Keratinocyte (primary cell): Measurements from ENCODE around the gene HNRNPUL2. TPM values are rescaled to one million over a fixed set of nuclear protein-coding genes. Genes with fewer than 3 reads are reported as not detected.

Source experiments
- DNase-seq: peaks from one replicate; pipeline ENCODE4 v3.0.0-alpha.2; 2011; ENCODE audit warnings: low read depth, missing footprints, low spot score
- FAIRE-seq: peaks from 2 replicates; lab custom pipeline; 2011; peaks lifted over from hg19 to GRCh38; lab: Jason Lieb, UNC
- H2AFZ ChIP-seq: 2 replicates; pipeline ENCODE4 v1.6.0; 2012; ENCODE audit warnings: low read length, control low read depth, inconsistent platforms; ENCODE audit not compliant: control insufficient read depth
- H3K27ac ChIP-seq: 2 replicates; pipeline ENCODE4 v1.5.1; 2011; ENCODE audit warnings: low read length; ENCODE audit not compliant: control insufficient read depth, insufficient read depth
- H3K27me3 ChIP-seq: 3 replicates; pipeline ENCODE4 v1.6.0; 2011; ENCODE audit warnings: low read length; ENCODE audit not compliant: control insufficient read depth, insufficient read depth; ENCODE audit errors: extremely low read depth
- H3K36me3 ChIP-seq, 2 experiments: 2 replicates in 1 of 2; 3 replicates in 1 of 2; pipeline ENCODE4 v1.5.1; 2011; ENCODE audit warnings: low read length in 2 of 2, mild to moderate bottlenecking in 1 of 2; ENCODE audit not compliant: control insufficient read depth in 2 of 2, insufficient read depth in 2 of 2; ENCODE audit errors: extremely low read depth in 1 of 2
- H3K4me1 ChIP-seq: 3 replicates; pipeline ENCODE4 v1.5.1; 2011; ENCODE audit warnings: low read length; ENCODE audit not compliant: control insufficient read depth, insufficient read depth; ENCODE audit errors: extremely low read depth
- H3K4me2 ChIP-seq: 3 replicates; pipeline ENCODE4 v1.6.0; 2011; ENCODE audit warnings: low read depth, low read length; ENCODE audit not compliant: control insufficient read depth, insufficient read depth; ENCODE audit errors: extremely low read depth
- H3K4me3 ChIP-seq, 3 experiments: fragments of 200-600 bp in 1 of 3; sonication (generic) in 1 of 3; 2 replicates in 2 of 3; 3 replicates in 1 of 3; pipeline ENCODE4 v1.5.1; 2011 to 2016; ENCODE audit warnings: low read length in 3 of 3, mild to moderate bottlenecking in 3 of 3, control low read depth in 2 of 3, inconsistent platforms in 1 of 3, low read depth in 1 of 3, mixed read lengths in 1 of 3, mixed run types in 1 of 3, moderate library complexity in 1 of 3; ENCODE audit not compliant: control insufficient read depth in 2 of 3, insufficient read depth in 2 of 3; ENCODE audit errors: extremely low read depth in 1 of 3
- H3K79me2 ChIP-seq: 2 replicates; pipeline ENCODE4 v1.6.0; 2012; ENCODE audit warnings: low read length; ENCODE audit not compliant: control insufficient read depth, insufficient read depth
- H3K9ac ChIP-seq: 3 replicates; pipeline ENCODE4 v1.6.0; 2011; ENCODE audit warnings: low read length; ENCODE audit not compliant: control insufficient read depth, insufficient read depth; ENCODE audit errors: extremely low read depth
- H3K9me1 ChIP-seq: 3 replicates; pipeline ENCODE4 v1.6.0; 2011; ENCODE audit warnings: low read length; ENCODE audit not compliant: control insufficient read depth, insufficient read depth; ENCODE audit errors: extremely low read depth
- H3K9me3 ChIP-seq: 2 replicates; pipeline ENCODE4 v1.5.1; 2012; ENCODE audit warnings: low read depth, low read length; ENCODE audit not compliant: control insufficient read depth
- H4K20me1 ChIP-seq: 3 replicates; pipeline ENCODE4 v1.6.0; 2011; ENCODE audit warnings: low read length; ENCODE audit not compliant: control insufficient read depth, insufficient read depth; ENCODE audit errors: extremely low read depth
- EZH2 ChIP-seq: IDR thresholded peaks from one replicate; pipeline ENCODE4 v1.6.1; 2012; ENCODE audit warnings: inconsistent platforms, mild to moderate bottlenecking, low read length, moderate library complexity
- dilution Hi-C: fragments of 300-500 bp; cut with MboI; formaldehyde crosslinking; loops from one replicate; pipeline ENCODE4 v1.7.0; 2020; ENCODE audit warnings: low sequenced_read_pairs; ENCODE audit not compliant: extremely low pct_ligation_motif_present
- polyA plus RNA-seq, 5 experiments: library from polyadenylated mRNA; depleted of rRNA in 3 of 5; stranded (reverse) in 3 of 5; stranded (forward) in 1 of 5; unstranded in 1 of 5; fragments of >200 nt; gene quantifications; 1 replicate in 1 of 5; 2 replicates in 3 of 5; 3 replicates in 1 of 5; pipeline versions ENCODE4 v1.2.1 to v1.2.3, GENCODE V29; 2011 to 2012; ENCODE audit warnings: missing spikeins in 2 of 5, low read depth in 1 of 5, low replicate concordance in 1 of 5
- TF ChIP-seq, protein P1 (sequence below), 3 experiments: IDR thresholded peaks in 1 of 3; conservative IDR thresholded peaks in 1 of 3; optimal IDR thresholded peaks in 1 of 3; 2 replicates in 2 of 3; 3 replicates in 1 of 3; pipeline versions ENCODE3 to v1.5.1; 2011; ENCODE audit warnings: low read length in 3 of 3, mild to moderate bottlenecking in 3 of 3, moderate library complexity in 2 of 3, control low read depth in 1 of 3, inconsistent platforms in 1 of 3; ENCODE audit not compliant: insufficient read depth in 2 of 3; ENCODE audit errors: extremely low read depth in 1 of 3

HNRNPUL2 gene
- polyA plus RNA-seq, 1 donor (not counting 4 experiments of a cell fraction or from before 2014, with no cell fraction given), result 29.0 TPM

DNA sequence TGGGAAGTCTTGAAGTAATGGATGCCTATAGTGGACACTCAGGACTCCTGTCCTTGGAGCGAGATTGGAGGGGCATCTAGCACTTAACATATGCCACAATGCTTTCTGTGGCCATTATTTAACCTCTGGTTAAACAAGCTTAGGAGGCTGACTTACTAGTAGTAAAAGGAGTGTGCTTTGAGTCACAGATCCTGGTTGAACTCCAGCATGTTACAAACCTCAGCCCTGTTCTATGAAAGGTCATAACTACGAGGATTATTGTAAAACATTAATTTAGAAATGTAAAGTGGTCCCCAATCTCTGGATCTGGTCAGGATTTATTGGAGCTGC, 54.1 kb downstream of the HNRNPUL2 start:
- Histone ChIP-seq H3K9me3 (no peaks in the 10 kb centered on the region), H3K36me3 (peaks cover 14 to 26% of the 10 kb centered on the region in 2 experiments), H4K20me1 (no peaks in the 10 kb centered on the region), H3K9me1 (no peaks in the 10 kb centered on the region), H2AFZ (no peak overlapping the region), H3K79me2 (peaks cover 44% of the 10 kb centered on the region), H3K27ac (no peak overlapping the region), H3K4me1 (peaks cover 24% of the 10 kb centered on the region), H3K4me2 (peak overlapping the region; percentile 81), H3K9ac (no peak overlapping the region), H3K27me3 (no peaks in the 10 kb centered on the region), H3K4me3 (no peak overlapping the region)
- TF ChIP-seq, protein P1, sequence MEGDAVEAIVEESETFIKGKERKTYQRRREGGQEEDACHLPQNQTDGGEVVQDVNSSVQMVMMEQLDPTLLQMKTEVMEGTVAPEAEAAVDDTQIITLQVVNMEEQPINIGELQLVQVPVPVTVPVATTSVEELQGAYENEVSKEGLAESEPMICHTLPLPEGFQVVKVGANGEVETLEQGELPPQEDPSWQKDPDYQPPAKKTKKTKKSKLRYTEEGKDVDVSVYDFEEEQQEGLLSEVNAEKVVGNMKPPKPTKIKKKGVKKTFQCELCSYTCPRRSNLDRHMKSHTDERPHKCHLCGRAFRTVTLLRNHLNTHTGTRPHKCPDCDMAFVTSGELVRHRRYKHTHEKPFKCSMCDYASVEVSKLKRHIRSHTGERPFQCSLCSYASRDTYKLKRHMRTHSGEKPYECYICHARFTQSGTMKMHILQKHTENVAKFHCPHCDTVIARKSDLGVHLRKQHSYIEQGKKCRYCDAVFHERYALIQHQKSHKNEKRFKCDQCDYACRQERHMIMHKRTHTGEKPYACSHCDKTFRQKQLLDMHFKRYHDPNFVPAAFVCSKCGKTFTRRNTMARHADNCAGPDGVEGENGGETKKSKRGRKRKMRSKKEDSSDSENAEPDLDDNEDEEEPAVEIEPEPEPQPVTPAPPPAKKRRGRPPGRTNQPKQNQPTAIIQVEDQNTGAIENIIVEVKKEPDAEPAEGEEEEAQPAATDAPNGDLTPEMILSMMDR (optimal IDR thresholded peaks at IDR 0.05 in 1 of 3, IDR thresholded peaks at IDR 0.05 in 1 of 3, conservative IDR thresholded peaks at IDR 0.05 in 1 of 3; ENCODE audit: extremely low read depth in 1 of 3, insufficient read depth in 2 of 3, low read length in 3 of 3), result no peak
- no peak for TF ChIP-seq EZH2
- no peak for FAIRE-seq
- DNase-seq, result no peak
- dilution Hi-C loops, result no loop called here

DNA sequence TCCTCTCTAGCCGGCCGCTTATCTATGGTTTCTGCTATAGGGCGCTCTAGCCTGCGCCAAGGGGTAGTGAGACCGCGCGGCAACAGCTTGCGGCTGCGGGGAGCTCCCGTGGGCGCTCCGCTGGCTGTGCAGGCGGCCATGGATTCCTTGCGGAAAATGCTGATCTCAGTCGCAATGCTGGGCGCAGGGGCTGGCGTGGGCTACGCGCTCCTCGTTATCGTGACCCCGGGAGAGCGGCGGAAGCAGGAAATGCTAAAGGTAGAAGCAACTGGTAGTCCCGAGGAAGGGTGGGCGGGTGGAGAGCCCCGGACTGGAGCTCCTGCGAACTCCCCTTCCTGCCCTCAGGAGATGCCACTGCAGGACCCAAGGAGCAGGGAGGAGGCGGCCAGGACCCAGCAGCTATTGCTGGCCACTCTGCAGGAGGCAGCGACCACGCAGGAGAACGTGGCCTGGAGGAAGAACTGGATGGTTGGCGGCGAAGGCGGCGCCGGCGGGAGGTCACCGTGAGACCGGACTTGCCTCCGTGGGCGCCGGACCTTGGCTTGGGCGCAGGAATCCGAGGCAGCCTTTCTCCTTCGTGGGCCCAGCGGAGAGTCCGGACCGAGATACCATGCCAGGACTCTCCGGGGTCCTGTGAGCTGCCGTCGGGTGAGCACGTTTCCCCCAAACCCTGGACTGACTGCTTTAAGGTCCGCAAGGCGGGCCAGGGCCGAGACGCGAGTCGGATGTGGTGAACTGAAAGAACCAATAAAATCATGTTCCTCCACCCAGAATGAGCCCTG, 55.5 kb downstream of the HNRNPUL2 start, which contains the start of the genes LBHD1 and UQCC3:
LBHD1 (minus strand) TSS at position 660 of the 782 bp plus-strand sequence. CDS start 2,236 bp downstream, outside the sequence.
UQCC3 (plus strand) TSS at position 66 of the 782 bp plus-strand sequence; CDS start at position 139, 73 bp downstream.
- no peak for FAIRE-seq

More for the DNA sequence above, 55.5 kb downstream of the HNRNPUL2 start, which contains the start of the genes LBHD1 and UQCC3:
- H2AFZ ChIP-seq, result peak within 1 kb of the TSS; percentile 96
- peak within 1 kb of the TSS; percentile 93 for H3K9ac ChIP-seq
- peak within 1 kb of the TSS; percentile 81 for H3K4me2 ChIP-seq
- H3K4me3 ChIP-seq, result peak within 1 kb of the TSS; percentile 79 to 93 (median 91)
- dilution Hi-C loops, result no loop called here
- no peak for DNase-seq
- H3K9me3 ChIP-seq, result no peaks in the 10 kb centered on the region
- peak within 1 kb of the TSS; percentile 88 for H3K27ac ChIP-seq
- TF ChIP-seq EZH2, result no peak
- TF ChIP-seq, protein P1 (optimal IDR thresholded peaks at IDR 0.05 in 1 of 3, IDR thresholded peaks at IDR 0.05 in 1 of 3, conservative IDR thresholded peaks at IDR 0.05 in 1 of 3; ENCODE audit: extremely low read depth in 1 of 3, insufficient read depth in 2 of 3, low read length in 3 of 3), result no peak
- peaks cover 20% of the 10 kb centered on the region for H3K4me1 ChIP-seq
- peaks cover 38% of the 10 kb centered on the region for H3K79me2 ChIP-seq
- no peaks in the 10 kb centered on the region for H3K27me3 ChIP-seq
- H4K20me1 ChIP-seq, result peaks cover under 1% of the 10 kb centered on the region
- H3K9me1 ChIP-seq, result no peaks in the 10 kb centered on the region
- peaks cover 16 to 24% of the 10 kb centered on the region in 2 experiments for H3K36me3 ChIP-seq
